COLO829 (cell line): Measurements from ENCODE around the gene HTR6.
"Not testable (repeated sequence)": the region's sequence is repeated elsewhere in the genome, so short reads cannot be mapped to it uniquely, and the experiment has no call there.

Experiments
- DNase-seq: peaks from one replicate; pipeline ENCODE4 v3.0.0; 2012; ENCODE audit warnings: low spot score

The HTR6 gene

GRCh38 chr1:19664453-19665185 lies at the start of gene HTR6:
HTR6 (plus strand) TSS chr1:19664875; CDS start chr1:19665754, 879 bp downstream.
- DNase-seq: no peak

- DNase-seq: no peak
Observed at GRCh38 chr1:19615438-19615837, 49.2 kb upstream of the HTR6 start.

- DNase-seq: no peak
Observed at GRCh38 chr1:19616489-19616888, 48.2 kb upstream of the HTR6 start.

GRCh38 chr1:19617376-19617775 lies 47.3 kb upstream of the HTR6 start:
- no peak for DNase-seq

GRCh38 chr1:19618428-19618827 lies 46.2 kb upstream of the HTR6 start:
- no peak for DNase-seq

- DNase-seq: no peak
Observed at GRCh38 chr1:19619697-19620384, 44.8 kb upstream of the HTR6 start.

GRCh38 chr1:19620786-19621185 lies 43.9 kb upstream of the HTR6 start:
- DNase-seq: no peak

GRCh38 chr1:19621274-19621950 lies 43.3 kb upstream of the HTR6 start:
- no peak for DNase-seq

- no peak for DNase-seq
Observed at GRCh38 chr1:19622204-19622603, 42.5 kb upstream of the HTR6 start.

- DNase-seq: no peak
Observed at GRCh38 chr1:19623523-19623922, 41.2 kb upstream of the HTR6 start.

GRCh38 chr1:19625291-19625937 lies 39.3 kb upstream of the HTR6 start:
- DNase-seq: no peak

- DNase-seq: no peak
Observed at GRCh38 chr1:19628879-19629278, 35.8 kb upstream of the HTR6 start.

- DNase-seq: no peak
Observed at GRCh38 chr1:19629357-19629756, 35.3 kb upstream of the HTR6 start.

GRCh38 chr1:19630192-19630591 lies 34.5 kb upstream of the HTR6 start:
- not testable (repeated sequence) for DNase-seq

- DNase-seq: no peak
Observed at GRCh38 chr1:19630720-19631395, 33.8 kb upstream of the HTR6 start.

- DNase-seq: no peak
Observed at GRCh38 chr1:19632211-19632610, 32.5 kb upstream of the HTR6 start.

- DNase-seq: no peak
Observed at GRCh38 chr1:19633106-19633505, 31.6 kb upstream of the HTR6 start.

GRCh38 chr1:19635064-19635463 lies 29.6 kb upstream of the HTR6 start:
- not testable (repeated sequence) for DNase-seq

GRCh38 chr1:19635646-19636045 lies 29.0 kb upstream of the HTR6 start:
- DNase-seq: no peak

GRCh38 chr1:19636065-19636464 lies 28.6 kb upstream of the HTR6 start:
- DNase-seq: no peak

- DNase-seq: not testable (repeated sequence)
Observed at GRCh38 chr1:19636749-19637148, 27.9 kb upstream of the HTR6 start.

- DNase-seq: no peak
Observed at GRCh38 chr1:19637606-19638005, 27.1 kb upstream of the HTR6 start.
